ENCODE results near the gene KCNN1. TPM values are rescaled to one million over a fixed set of nuclear protein-coding genes. Genes with fewer than 3 reads are reported as not detected.

Gene KCNN1
- total and polyA plus RNA-seq, 9 of the 15 experiments (the other 6 are each of a cell fraction or from before 2014, with no cell fraction given): 0.01 to 6.2 (median 0.72) TPM

- ATAC-seq (no peak), DNase-seq (ENCODE audit: extremely low read depth in 1 of 4, low spot score in 3 of 4) (peak in 1 of 4 experiments; percentile 4), FAIRE-seq (no peak)
- Histone ChIP-seq H3K4me2 (ENCODE audit: insufficient read depth, low read length) (no peak overlapping the region), H3K9me3 (replicated peaks; ENCODE audit: control insufficient read depth, insufficient read depth, low read depth, low read length) (no peaks in the 10 kb centered on the region), H3K9me1 (ENCODE audit: control insufficient read depth, insufficient read depth, low read length) (no peaks in the 10 kb centered on the region), H3K4me1 (replicated peaks in 1 of 2; ENCODE audit: control insufficient read depth in 2 of 2, insufficient read depth in 2 of 2, low read length in 2 of 2) (peaks cover 13 to 44% of the 10 kb centered on the region in 2 experiments; a peak in 3 of 5 replicates), H4K20me1 (replicated peaks; ENCODE audit: control insufficient read depth, insufficient read depth, low read length) (no peaks in the 10 kb centered on the region; the same call in 1 of the 2 replicates), H3K79me2 (ENCODE audit: control insufficient read depth, insufficient read depth, low read length) (peaks cover 19% of the 10 kb centered on the region), H3K9ac (ENCODE audit: insufficient read depth in 1 of 2, low read depth in 2 of 2, low read length in 2 of 2) (no peak overlapping the region), H3K36me3 (ENCODE audit: control insufficient read depth, insufficient read depth, low read length) (peaks cover 63% of the 10 kb centered on the region; the same call in 2 of the 3 replicates), H2AFZ (ENCODE audit: low read depth, low read length) (no peak overlapping the region), H3K27me3 (ENCODE audit: control insufficient read depth in 2 of 2, insufficient read depth in 2 of 2, low read length in 2 of 2) (no peaks in the 10 kb centered on the region), H3K4me3 (no peak overlapping the region), H3K27ac (ENCODE audit: extremely low read depth, low read depth, low read length) (no peak overlapping the region)
- 96% methylated on average over 11 of the region's 11 CpGs for WGBS (ENCODE audit: insufficient coverage, low coverage, missing lambda C conversion rate)
- ChIA-PET POLR2A (no interaction called here), CTCF (ENCODE audit: low intra/inter-chr PET ratio) (interaction anchor here (3.4 kb wide), 1 partner anchor 50 kb away, joined by 59 read pairs; no protein-coding TSS in a partner anchor)
- intact Hi-C loops (cut with micrococcal nuclease): loop anchor here (5.0 to 10.0 kb wide), 2 partner anchors 103 to 156 kb away; no protein-coding TSS in a partner anchor
- in situ Hi-C loops (cut with MboI): loop anchor here (10.0 kb wide), 1 partner anchor 156 kb away; no protein-coding TSS in a partner anchor
- TF ChIP-seq FOXA1 (IDR thresholded peaks at IDR 0.05; ENCODE audit: borderline replicate concordance) (no peak), CSDE1 (IDR thresholded peaks at IDR 0.05) (no peak)
- no TSS peak for BruUV-seq (replicated peaks)
These were observed 41.9 kb downstream of the KCNN1 start for GRCh38 chr19:18008814-18009213.

- peak in 1 of 4 experiments; percentile 3 for DNase-seq (ENCODE audit: extremely low read depth in 1 of 4, low spot score in 3 of 4)
- Histone ChIP-seq H3K9me1 (ENCODE audit: control insufficient read depth, insufficient read depth, low read length) (no peaks in the 10 kb centered on the region), H2AFZ (ENCODE audit: low read depth, low read length) (no peak overlapping the region), H3K27me3 (ENCODE audit: control insufficient read depth in 2 of 2, insufficient read depth in 2 of 2, low read length in 2 of 2) (no peaks in the 10 kb centered on the region), H3K27ac (ENCODE audit: extremely low read depth, low read depth, low read length) (no peak overlapping the region), H3K36me3 (ENCODE audit: control insufficient read depth, insufficient read depth, low read length) (peaks cover 68% of the 10 kb centered on the region), H3K9ac (ENCODE audit: insufficient read depth in 1 of 2, low read depth in 2 of 2, low read length in 2 of 2) (no peak overlapping the region; a peak in 1 of 4 replicates), H3K4me2 (ENCODE audit: insufficient read depth, low read length) (no peak overlapping the region), H3K4me1 (replicated peaks in 1 of 2; ENCODE audit: control insufficient read depth in 2 of 2, insufficient read depth in 2 of 2, low read length in 2 of 2) (peaks cover 13 to 45% of the 10 kb centered on the region in 2 experiments; a peak in 3 of 5 replicates), H3K79me2 (ENCODE audit: control insufficient read depth, insufficient read depth, low read length) (peaks cover 19% of the 10 kb centered on the region), H4K20me1 (replicated peaks; ENCODE audit: control insufficient read depth, insufficient read depth, low read length) (no peaks in the 10 kb centered on the region; the same call in 1 of the 2 replicates), H3K9me3 (replicated peaks; ENCODE audit: control insufficient read depth, insufficient read depth, low read depth, low read length) (no peaks in the 10 kb centered on the region), H3K4me3 (no peak overlapping the region)
- intact Hi-C loops (cut with micrococcal nuclease) (loop anchor here (5.0 to 10.0 kb wide), 2 partner anchors 103 to 155 kb away; no protein-coding TSS in a partner anchor), in situ Hi-C loops (cut with MboI) (loop anchor here (10.0 kb wide), 1 partner anchor 155 kb away; no protein-coding TSS in a partner anchor)
- ATAC-seq: no peak
- no peak for FAIRE-seq
- POLR2A ChIA-PET: interaction anchor here (0.6 to 1.0 kb wide), 2 partner anchors 8 to 32 kb away, joined by 3 to 4 read pairs; no protein-coding TSS in a partner anchor
- CTCF ChIA-PET (ENCODE audit: low intra/inter-chr PET ratio): interaction anchor here (3.4 kb wide), 1 partner anchor 50 kb away, joined by 59 read pairs; no protein-coding TSS in a partner anchor
- BruUV-seq (replicated peaks): no TSS peak
- 92% methylated on average over 18 of the region's 37 CpGs for WGBS (ENCODE audit: insufficient coverage, low coverage, missing lambda C conversion rate)
- TF ChIP-seq ZNF699 (CRISPR knock-in tag; IDR thresholded peaks at IDR 0.05; ENCODE audit: insufficient replicate concordance): no peak
- no peak for TF ChIP-seq RB1 (IDR thresholded peaks at IDR 0.05; ENCODE audit: low read depth)
- no peak for TF ChIP-seq ZNF23 (CRISPR knock-in tag; IDR thresholded peaks at IDR 0.05)
- TF ChIP-seq NKRF (IDR thresholded peaks at IDR 0.05; ENCODE audit: borderline replicate concordance): no peak
- TF ChIP-seq CREB1 (IDR thresholded peaks at IDR 0.05): no peak
- TF ChIP-seq CREB1 (CRISPR knock-in tag; IDR thresholded peaks at IDR 0.05): no peak
- TF ChIP-seq MAFG (tag; conservative IDR thresholded peaks at IDR 0.05): no peak
- TF ChIP-seq CCNT2 (IDR thresholded peaks at IDR 0.05; ENCODE audit: borderline replicate concordance, extremely low read depth, insufficient read length, low read depth, low read length): no peak
- no peak for TF ChIP-seq MITF (IDR thresholded peaks at IDR 0.05)
- TF ChIP-seq FUS (optimal IDR thresholded peaks at IDR 0.05; ENCODE audit: low read depth, low read length): no peak
These were observed 42.6 kb downstream of the KCNN1 start for GRCh38 chr19:18009412-18010066.

All from K562 (cell line).